Left lung (tissue), 10 donors: ENCODE results near the gene OAS2. TPM values are rescaled to one million over a fixed set of nuclear protein-coding genes. Genes with fewer than 3 reads are reported as not detected.

Experiments
- ATAC-seq: fragments of 200-7000 bp; cut with Tn5 transposase; one replicate; pipeline ENCODE4 v1.9.1; 2020; ENCODE audit warnings: moderate library complexity
- DNase-seq, 4 donors: peaks; one replicate each; pipeline ENCODE4 v3.0.0-alpha.2; 2013 to 2020
- H3K27ac ChIP-seq, 2 donors: fragments of 200-600 bp; sonication (generic) in 1 of 2; one replicate each; pipeline versions ENCODE4 v1.5.0 to v1.8.0; 2020 to 2021
- H3K27me3 ChIP-seq, 2 donors: fragments of 200-600 bp; sonication (generic) in 1 of 2; one replicate each; pipeline versions ENCODE4 v1.5.0 to v1.8.0; 2020 to 2021
- H3K36me3 ChIP-seq, 2 donors: fragments of 200-600 bp; sonication (generic) in 1 of 2; one replicate each; pipeline versions ENCODE4 v1.5.0 to v1.8.0; 2020 to 2021
- H3K4me1 ChIP-seq, 2 donors: fragments of 200-600 bp; one replicate each; pipeline ENCODE4 v1.8.0; 2021
- H3K4me3 ChIP-seq, 2 donors: fragments of 200-600 bp; sonication (generic) in 1 of 2; one replicate each; pipeline versions ENCODE4 v1.5.0 to v1.8.0; 2020 to 2021; ENCODE audit warnings: mild to moderate bottlenecking in 1 of 2
- H3K9me3 ChIP-seq, 2 donors: fragments of 200-600 bp; sonication (generic) in 1 of 2; one replicate each; pipeline versions ENCODE4 v1.5.0 to v1.8.0; 2020 to 2021
- intact Hi-C, 2 donors: fragments of 100-400 bp; cut with DNase I; formaldehyde crosslinking; loops; one replicate each; pipeline versions ENCODE4 v1.11.2 to v1.14.2; 2022
- polyA plus RNA-seq, 6 donors: library from polyadenylated mRNA; unstranded; fragments of 120-200 nt; gene quantifications; one replicate each; pipeline ENCODE4 v1.2.1, GENCODE V29; 2013; ENCODE audit not compliant: insufficient read length in 6 of 6
- total RNA-seq, 2 donors: library from RNA; stranded (reverse); fragmentation: NEBNext Ultra II Directional; extraction: Animal tissue kit (Norgen Biotek cat#: 25700); gene quantifications; one replicate each; pipeline ENCODE4 v1.2.1, GENCODE V29; 2021
- TF ChIP-seq, protein P1 (sequence below), 2 donors: fragments of 200-600 bp; sonication (generic) in 1 of 2; IDR thresholded peaks; one replicate each; pipeline versions ENCODE4 v1.5.0 to v1.8.0; 2021; ENCODE audit warnings: antibody characterized with exemption in 2 of 2
- donor health status: DM: no; HTN: yes; CAD: no.
- donor health status: DM: no; HTN: no; CAD: no.

OAS2 gene
- total and polyA plus RNA-seq, 8 donors, result 5.5 to 35.3 (median 10.3) TPM

DNA sequence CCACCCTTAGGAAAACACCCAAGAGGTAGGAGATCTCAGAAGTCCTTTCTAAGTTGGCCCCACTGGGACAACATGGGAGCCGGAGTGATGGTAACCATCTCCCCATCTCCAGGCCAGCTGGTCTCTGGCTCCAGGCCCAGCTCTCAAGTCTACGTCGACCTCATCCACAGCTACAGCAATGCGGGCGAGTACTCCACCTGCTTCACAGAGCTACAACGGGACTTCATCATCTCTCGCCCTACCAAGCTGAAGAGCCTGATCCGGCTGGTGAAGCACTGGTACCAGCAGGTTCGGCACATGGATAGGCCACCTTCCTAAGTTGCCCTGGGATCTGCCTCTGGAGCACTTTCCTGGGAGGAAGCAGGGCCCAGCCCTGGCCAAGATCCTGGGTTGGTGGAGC is 11.0 kb upstream of the OAS2 start:
- TF ChIP-seq, protein P1, sequence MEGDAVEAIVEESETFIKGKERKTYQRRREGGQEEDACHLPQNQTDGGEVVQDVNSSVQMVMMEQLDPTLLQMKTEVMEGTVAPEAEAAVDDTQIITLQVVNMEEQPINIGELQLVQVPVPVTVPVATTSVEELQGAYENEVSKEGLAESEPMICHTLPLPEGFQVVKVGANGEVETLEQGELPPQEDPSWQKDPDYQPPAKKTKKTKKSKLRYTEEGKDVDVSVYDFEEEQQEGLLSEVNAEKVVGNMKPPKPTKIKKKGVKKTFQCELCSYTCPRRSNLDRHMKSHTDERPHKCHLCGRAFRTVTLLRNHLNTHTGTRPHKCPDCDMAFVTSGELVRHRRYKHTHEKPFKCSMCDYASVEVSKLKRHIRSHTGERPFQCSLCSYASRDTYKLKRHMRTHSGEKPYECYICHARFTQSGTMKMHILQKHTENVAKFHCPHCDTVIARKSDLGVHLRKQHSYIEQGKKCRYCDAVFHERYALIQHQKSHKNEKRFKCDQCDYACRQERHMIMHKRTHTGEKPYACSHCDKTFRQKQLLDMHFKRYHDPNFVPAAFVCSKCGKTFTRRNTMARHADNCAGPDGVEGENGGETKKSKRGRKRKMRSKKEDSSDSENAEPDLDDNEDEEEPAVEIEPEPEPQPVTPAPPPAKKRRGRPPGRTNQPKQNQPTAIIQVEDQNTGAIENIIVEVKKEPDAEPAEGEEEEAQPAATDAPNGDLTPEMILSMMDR (IDR thresholded peaks at IDR 0.05), result no peak
- intact Hi-C loops, result no loop called here
- H3K27me3 ChIP-seq, result no peaks in the 10 kb centered on the region
- H3K9me3 ChIP-seq, result no peaks in the 10 kb centered on the region
- peaks cover 0 to 3% of the 10 kb centered on the region in 2 donors for H3K4me1 ChIP-seq
- no peak overlapping the region for H3K27ac ChIP-seq
- H3K4me3 ChIP-seq, result no peak overlapping the region
- DNase-seq (no peak), ATAC-seq (no peak)
- H3K36me3 ChIP-seq, result peaks cover 0 to 90% of the 10 kb centered on the region in 2 donors

DNA sequence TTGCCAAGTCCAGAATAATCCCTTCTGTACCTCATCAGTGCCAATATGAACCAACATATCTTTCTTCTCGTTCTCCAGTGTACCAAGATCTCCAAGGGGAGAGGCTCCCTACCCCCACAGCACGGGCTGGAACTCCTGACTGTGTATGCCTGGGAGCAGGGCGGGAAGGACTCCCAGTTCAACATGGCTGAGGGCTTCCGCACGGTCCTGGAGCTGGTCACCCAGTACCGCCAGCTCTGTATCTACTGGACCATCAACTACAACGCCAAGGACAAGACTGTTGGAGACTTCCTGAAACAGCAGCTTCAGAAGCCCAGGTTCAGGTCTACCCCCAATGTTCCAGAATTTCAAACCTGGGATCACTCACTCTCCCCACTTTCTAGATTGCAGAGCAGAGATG is 10.5 kb upstream of the OAS2 start:
- Histone ChIP-seq H3K27ac (no peak overlapping the region), H3K4me1 (peaks cover 0 to 3% of the 10 kb centered on the region in 2 donors), H3K27me3 (no peaks in the 10 kb centered on the region), H3K36me3 (peaks cover 0 to 85% of the 10 kb centered on the region in 2 donors), H3K9me3 (no peaks in the 10 kb centered on the region), H3K4me3 (no peak overlapping the region)
- intact Hi-C loops, result no loop called here
- TF ChIP-seq, protein P1 (IDR thresholded peaks at IDR 0.05), result no peak
- no peak for DNase-seq
- no peak for ATAC-seq

DNA sequence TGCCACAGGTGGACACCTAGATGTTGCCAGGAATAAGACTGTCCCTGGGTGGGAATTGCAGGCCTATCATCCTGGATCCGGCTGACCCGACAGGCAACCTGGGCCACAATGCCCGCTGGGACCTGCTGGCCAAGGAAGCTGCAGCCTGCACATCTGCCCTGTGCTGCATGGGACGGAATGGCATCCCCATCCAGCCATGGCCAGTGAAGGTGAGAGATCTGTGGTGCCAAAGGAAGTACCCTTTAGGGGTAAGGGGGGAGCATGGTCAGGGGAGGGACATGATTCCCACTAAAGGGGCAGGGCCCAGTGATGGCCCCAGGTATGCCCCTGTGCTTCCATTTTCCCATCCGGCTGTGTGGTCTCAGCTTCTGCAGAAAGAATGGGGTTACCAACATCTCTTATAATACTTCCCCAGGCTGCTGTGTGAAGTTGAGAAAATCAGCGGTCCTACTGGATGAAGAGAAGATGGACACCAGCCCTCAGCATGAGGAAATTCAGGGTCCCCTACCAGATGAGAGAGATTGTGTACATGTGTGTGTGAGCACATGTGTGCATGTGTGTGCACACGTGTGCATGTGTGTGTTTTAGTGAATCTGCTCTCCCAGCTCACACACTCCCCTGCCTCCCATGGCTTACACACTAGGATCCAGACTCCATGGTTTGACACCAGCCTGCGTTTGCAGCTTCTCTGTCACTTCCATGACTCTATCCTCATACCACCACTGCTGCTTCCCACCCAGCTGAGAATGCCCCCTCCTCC is 8.6 kb upstream of the OAS2 start:
- H3K36me3 ChIP-seq, result peaks cover 0 to 66% of the 10 kb centered on the region in 2 donors
- intact Hi-C loops, result no loop called here

DNA sequence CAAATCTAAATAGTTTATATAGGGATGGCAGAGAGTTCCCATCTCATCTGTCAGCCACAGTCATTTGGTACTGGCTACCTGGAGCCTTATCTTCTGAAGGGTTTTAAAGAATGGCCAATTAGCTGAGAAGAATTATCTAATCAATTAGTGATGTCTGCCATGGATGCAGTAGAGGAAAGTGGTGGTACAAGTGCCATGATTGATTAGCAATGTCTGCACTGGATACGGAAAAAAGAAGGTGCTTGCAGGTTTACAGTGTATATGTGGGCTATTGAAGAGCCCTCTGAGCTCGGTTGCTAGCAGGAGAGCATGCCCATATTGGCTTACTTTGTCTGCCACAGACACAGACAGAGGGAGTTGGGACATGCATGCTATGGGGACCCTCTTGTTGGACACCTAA is 7.9 kb upstream of the OAS2 start:
- TF ChIP-seq, protein P1 (IDR thresholded peaks at IDR 0.05), result no peak
- Histone ChIP-seq H3K36me3 (peaks cover 0 to 59% of the 10 kb centered on the region in 2 donors), H3K4me3 (no peak overlapping the region), H3K9me3 (no peaks in the 10 kb centered on the region), H3K27ac (peak overlapping the region in 1 of 2 donors; percentile 2), H3K4me1 (peaks cover 0 to 3% of the 10 kb centered on the region in 2 donors), H3K27me3 (no peaks in the 10 kb centered on the region)
- ATAC-seq, result no peak
- intact Hi-C loops, result no loop called here
- DNase-seq, result no peak

More for the DNA sequence above, 8.6 kb upstream of the OAS2 start:
- Histone ChIP-seq H3K4me3 (no peak overlapping the region), H3K9me3 (no peaks in the 10 kb centered on the region), H3K27ac (no peak overlapping the region), H3K4me1 (peaks cover 0 to 3% of the 10 kb centered on the region in 2 donors), H3K27me3 (no peaks in the 10 kb centered on the region)
- ATAC-seq, result no peak
- TF ChIP-seq, protein P1 (IDR thresholded peaks at IDR 0.05), result no peak
- DNase-seq, result no peak

DNA sequence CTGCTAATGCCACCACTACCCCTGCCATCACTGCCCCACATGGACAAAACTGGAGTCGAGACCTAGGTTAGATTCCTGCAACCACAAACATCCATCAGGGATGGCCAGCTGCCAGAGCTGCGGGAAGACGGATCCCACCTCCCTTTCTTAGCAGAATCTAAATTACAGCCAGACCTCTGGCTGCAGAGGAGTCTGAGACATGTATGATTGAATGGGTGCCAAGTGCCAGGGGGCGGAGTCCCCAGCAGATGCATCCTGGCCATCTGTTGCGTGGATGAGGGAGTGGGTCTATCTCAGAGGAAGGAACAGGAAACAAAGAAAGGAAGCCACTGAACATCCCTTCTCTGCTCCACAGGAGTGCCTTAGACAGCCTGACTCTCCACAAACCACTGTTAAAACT is 7.1 kb upstream of the OAS2 start:
- intact Hi-C loops, result no loop called here
- TF ChIP-seq, protein P1 (IDR thresholded peaks at IDR 0.05), result no peak
- peak in 1 of 4 donors; percentile 25 for DNase-seq

More for the DNA sequence above, 7.1 kb upstream of the OAS2 start:
- peaks cover 0 to 51% of the 10 kb centered on the region in 2 donors for H3K36me3 ChIP-seq
- no peaks in the 10 kb centered on the region for H3K9me3 ChIP-seq
- peaks cover 0 to 3% of the 10 kb centered on the region in 2 donors for H3K4me1 ChIP-seq
- no peaks in the 10 kb centered on the region for H3K27me3 ChIP-seq
- no peak overlapping the region for H3K4me3 ChIP-seq
- ATAC-seq, result no peak
- H3K27ac ChIP-seq, result peak overlapping the region in 1 of 2 donors; percentile 2
